Liver (tissue), 9 donors: Measurements from ENCODE around the gene ZNF674. TPM values are rescaled to one million over a fixed set of nuclear protein-coding genes. Genes with fewer than 3 reads are reported as not detected.

ENCODE experiments used
- DNase-seq: peaks from one replicate; pipeline ENCODE4 v3.0.0-alpha.2; 2017; ENCODE audit warnings: low spot score
- H3K27ac ChIP-seq, 2 donors: one replicate each; pipeline ENCODE4 v1.7.0; 2013; ENCODE audit warnings: inconsistent platforms in 2 of 2, low read length in 2 of 2, control low read depth in 1 of 2, low read depth in 1 of 2, mild to moderate bottlenecking in 1 of 2
- H3K27me3 ChIP-seq, 4 donors: one replicate each; pipeline versions ENCODE4 v1.6.1 to v1.7.0; 2013; ENCODE audit warnings: low read length in 3 of 4, inconsistent platforms in 1 of 4, mild to moderate bottlenecking in 1 of 4, moderate library complexity in 1 of 4; ENCODE audit not compliant: control insufficient read depth in 4 of 4, insufficient read depth in 4 of 4
- H3K36me3 ChIP-seq, 4 donors: one replicate each; pipeline versions ENCODE4 v1.6.1 to v1.7.0; 2013; ENCODE audit warnings: low read length in 3 of 4, mild to moderate bottlenecking in 3 of 4, low read depth in 1 of 4, moderate library complexity in 1 of 4; ENCODE audit not compliant: control insufficient read depth in 4 of 4, insufficient read depth in 3 of 4
- H3K4me1 ChIP-seq, 4 donors: one replicate each; pipeline versions ENCODE4 v1.6.1 to v1.7.0; 2013; ENCODE audit warnings: low read length in 3 of 4, mild to moderate bottlenecking in 3 of 4, moderate library complexity in 1 of 4; ENCODE audit not compliant: control insufficient read depth in 4 of 4, insufficient read depth in 4 of 4
- H3K4me3 ChIP-seq, 3 donors: one replicate each; pipeline versions ENCODE4 v1.6.1 to v1.7.0; 2013; ENCODE audit warnings: low read length in 3 of 3, control low read depth in 1 of 3, low read depth in 1 of 3, mild to moderate bottlenecking in 1 of 3
- H3K9ac ChIP-seq, 2 donors: one replicate each; pipeline ENCODE4 v1.7.0; 2013; ENCODE audit warnings: low read length in 2 of 2, mild to moderate bottlenecking in 2 of 2, moderate library complexity in 2 of 2, control low read depth in 1 of 2, low read depth in 1 of 2
- H3K9me3 ChIP-seq, 4 donors: one replicate each; pipeline versions ENCODE4 v1.6.1 to v1.7.0; 2013; ENCODE audit warnings: low read length in 3 of 4; ENCODE audit not compliant: control insufficient read depth in 4 of 4
- ATF3 ChIP-seq: IDR thresholded peaks from 2 replicates; pipeline ENCODE4 v1.6.1; 2016; ENCODE audit warnings: antibody characterized with exemption
- CTCF ChIP-seq: fragments of 150-350 bp; IDR thresholded peaks from 2 replicates; pipeline ENCODE4 v1.5.1; 2017; ENCODE audit warnings: improper control_type of control experiment, low read depth, low read length; ENCODE audit not compliant: missing input control
- EGR1 ChIP-seq, 2 donors: IDR thresholded peaks; 2 replicates each; pipeline ENCODE4 v1.6.1; 2016 to 2018; ENCODE audit warnings: antibody characterized with exemption in 2 of 2, low read depth in 2 of 2
- FOXA1 ChIP-seq: IDR thresholded peaks from 2 replicates; pipeline ENCODE4 v1.6.1; 2016; ENCODE audit warnings: antibody characterized with exemption
- FOXA2 ChIP-seq: IDR thresholded peaks from 2 replicates; pipeline ENCODE4 v1.6.1; 2016; ENCODE audit warnings: antibody characterized with exemption
- GABPA ChIP-seq, 2 donors: IDR thresholded peaks in 1 of 2; conservative IDR thresholded peaks in 1 of 2; 2 replicates each; pipeline ENCODE4 v1.6.1; 2016; ENCODE audit warnings: antibody characterized with exemption in 2 of 2, mild to moderate bottlenecking in 1 of 2, moderate library complexity in 1 of 2
- HNF4A ChIP-seq, 2 donors: conservative IDR thresholded peaks; 2 replicates each; pipeline ENCODE4 v1.6.1; 2016; ENCODE audit warnings: antibody characterized with exemption in 2 of 2, mild to moderate bottlenecking in 2 of 2
- HNF4G ChIP-seq: IDR thresholded peaks from 2 replicates; pipeline ENCODE4 v1.6.1; 2016; ENCODE audit warnings: antibody characterized with exemption
- JUND ChIP-seq, 2 donors: IDR thresholded peaks; 2 replicates each; pipeline ENCODE4 v1.6.1; 2016; ENCODE audit warnings: antibody characterized with exemption in 2 of 2
- NR2F2 ChIP-seq: IDR thresholded peaks from 2 replicates; pipeline ENCODE4 v1.6.1; 2016; ENCODE audit warnings: antibody characterized with exemption
- RAD21 ChIP-seq, 2 donors: IDR thresholded peaks; 2 replicates each; pipeline ENCODE4 v1.6.1; 2016; ENCODE audit warnings: antibody characterized with exemption in 2 of 2, mild to moderate bottlenecking in 2 of 2
- RXRA ChIP-seq, 2 donors: IDR thresholded peaks; 2 replicates each; pipeline ENCODE4 v1.6.1; 2017 to 2018; ENCODE audit warnings: antibody characterized with exemption in 2 of 2, mild to moderate bottlenecking in 1 of 2
- SP1 ChIP-seq: IDR thresholded peaks from 2 replicates; pipeline ENCODE4 v1.6.1; 2018; ENCODE audit warnings: antibody characterized with exemption, mild to moderate bottlenecking
- TAF1 ChIP-seq: conservative IDR thresholded peaks from 2 replicates; pipeline ENCODE4 v1.6.1; 2016; ENCODE audit warnings: antibody characterized with exemption, mild to moderate bottlenecking
- YY1 ChIP-seq: IDR thresholded peaks from 2 replicates; pipeline ENCODE4 v1.6.1; 2016; ENCODE audit warnings: antibody characterized with exemption, mild to moderate bottlenecking
- ZBTB33 ChIP-seq: IDR thresholded peaks from 2 replicates; pipeline ENCODE4 v1.6.1; 2016; ENCODE audit warnings: antibody characterized with exemption
- WGBS: extraction: QIAGEN DNeasy Blood & Tissue Kit; methylation state at CpG from one replicate; pipeline ENCODE4 v1.1.7; 2013; 5-methylcytosine and 5-hydroxymethylcytosine counted together
- polyA plus RNA-seq, 2 donors: library from polyadenylated mRNA; stranded (reverse) in 1 of 2; unstranded in 1 of 2; fragments of 200-250 nt in 1 of 2; fragments of >200 nt in 1 of 2; fragmentation: Nextera tagmentation in 1 of 2; extraction: Ambion mirVana in 1 of 2; gene quantifications; one replicate each; pipeline versions ENCODE4 v1.2.1 to v1.2.3, GENCODE V29; 2013 to 2015
- total RNA-seq, 2 donors: library from RNA; depleted of rRNA; stranded (reverse); fragments of >200 nt; gene quantifications; one replicate each; pipeline ENCODE4 v1.2.3, GENCODE V29; 2014
- TF ChIP-seq, protein P1 (sequence below): IDR thresholded peaks from 2 replicates; pipeline ENCODE4 v1.6.1; 2016; ENCODE audit warnings: antibody characterized with exemption, mild to moderate bottlenecking
- TF ChIP-seq, protein P2 (sequence below): IDR thresholded peaks from 2 replicates; pipeline ENCODE4 v1.6.1; 2016; ENCODE audit warnings: antibody characterized with exemption
- donor health status: healthy.
- donor health status: healthy.
- donor health status: healthy.
- donor health status: healthy.
- donor health status: healthy.

The ZNF674 gene
- total and polyA plus RNA-seq, 4 donors = 0.84 to 3.6 (median 2.1) TPM

DNA sequence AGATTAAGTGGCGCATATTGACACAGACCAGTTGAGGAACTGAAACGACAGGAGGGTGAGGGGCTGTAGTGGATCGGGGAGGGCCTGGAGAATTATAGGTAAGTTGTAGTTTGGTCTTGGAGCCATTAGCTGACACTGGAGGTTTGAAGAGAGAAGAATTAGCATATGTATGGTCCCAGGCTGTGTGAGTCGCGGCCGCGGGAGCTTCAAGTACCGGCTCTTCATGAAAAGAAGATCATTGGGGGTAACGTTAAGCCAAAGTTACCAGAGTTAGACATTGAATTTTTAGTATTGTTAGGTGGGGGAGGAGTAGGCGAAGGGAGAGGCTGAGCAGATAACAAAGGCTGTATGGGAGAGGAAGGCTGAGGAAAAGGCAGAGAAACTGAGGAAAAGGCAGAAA, 56.5 kb downstream of the ZNF674 start:
- DNase-seq = no peak
- no peaks in the 10 kb centered on the region for H3K4me1 ChIP-seq
- no peak overlapping the region for H3K4me3 ChIP-seq
- no peaks in the 10 kb centered on the region for H3K27me3 ChIP-seq
- H3K36me3 ChIP-seq = peaks cover 0 to 2% (median under 1%) of the 10 kb centered on the region in 4 donors
- H3K9me3 ChIP-seq = peaks cover 0 to 10% (median 8%) of the 10 kb centered on the region in 4 donors
- H3K9ac ChIP-seq = no peak overlapping the region
- no peak for TF ChIP-seq EGR1 (IDR thresholded peaks at IDR 0.05; ENCODE audit: low read depth in 2 of 2)
- no peak for TF ChIP-seq HNF4A (conservative IDR thresholded peaks at IDR 0.05)
- TF ChIP-seq RXRA (IDR thresholded peaks at IDR 0.05) = no peak
- TF ChIP-seq CTCF = no peak
- no peak for TF ChIP-seq HNF4G
- no peak for TF ChIP-seq NR2F2
- TF ChIP-seq ZBTB33 = no peak
- TF ChIP-seq ATF3 = no peak
- TF ChIP-seq JUND (IDR thresholded peaks at IDR 0.05) = no peak
- TF ChIP-seq SP1 = no peak
- H3K27ac ChIP-seq = no peak overlapping the region
- 88% methylated on average over 10 of the region's 10 CpGs for WGBS

DNA sequence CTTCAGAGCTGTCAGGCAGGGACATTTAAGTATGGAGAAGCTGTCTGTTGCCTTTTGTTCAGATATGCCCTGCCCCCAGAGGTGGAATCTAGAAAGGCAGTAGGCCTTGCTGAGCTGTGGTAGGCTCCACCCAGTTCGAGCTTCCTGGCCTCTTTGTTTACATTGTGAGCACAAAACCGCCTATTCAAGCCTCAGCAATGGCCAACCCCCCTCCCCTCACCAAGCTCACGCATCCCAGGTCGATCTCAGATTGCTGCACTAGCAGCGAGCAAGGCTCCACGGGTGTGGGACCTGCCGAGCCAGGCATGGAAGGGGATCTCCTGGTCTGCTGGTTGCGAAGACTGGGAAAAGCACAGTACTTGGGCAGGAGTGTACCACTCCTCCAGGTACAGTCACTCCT, 59.3 kb downstream of the ZNF674 start:
- Histone ChIP-seq H3K27ac (no peak overlapping the region), H3K4me3 (peak overlapping the region in 2 of 3 donors; percentile 6 to 32), H3K36me3 (peaks cover 0 to 2% (median under 1%) of the 10 kb centered on the region in 4 donors), H3K9me3 (peaks cover 0 to 10% (median 3%) of the 10 kb centered on the region in 4 donors), H3K4me1 (no peaks in the 10 kb centered on the region), H3K9ac (no peak overlapping the region), H3K27me3 (no peaks in the 10 kb centered on the region)
- 88% methylated on average over 8 of the region's 8 CpGs for WGBS
- DNase-seq = no peak
- TF ChIP-seq FOXA2 (no peak), NR2F2 (no peak), CTCF (no peak), HNF4A (conservative IDR thresholded peaks at IDR 0.05) (no peak), ZBTB33 (no peak), TAF1 (no peak), SP1 (no peak), HNF4G (no peak), RXRA (IDR thresholded peaks at IDR 0.05) (no peak), ATF3 (no peak), RAD21 (IDR thresholded peaks at IDR 0.05) (no peak), GABPA (IDR thresholded peaks at IDR 0.05 in 1 of 2, conservative IDR thresholded peaks at IDR 0.05 in 1 of 2) (no peak), YY1 (no peak), JUND (IDR thresholded peaks at IDR 0.05) (no peak), FOXA1 (no peak), EGR1 (IDR thresholded peaks at IDR 0.05; ENCODE audit: low read depth in 2 of 2) (no peak)
- TF ChIP-seq, protein P1, sequence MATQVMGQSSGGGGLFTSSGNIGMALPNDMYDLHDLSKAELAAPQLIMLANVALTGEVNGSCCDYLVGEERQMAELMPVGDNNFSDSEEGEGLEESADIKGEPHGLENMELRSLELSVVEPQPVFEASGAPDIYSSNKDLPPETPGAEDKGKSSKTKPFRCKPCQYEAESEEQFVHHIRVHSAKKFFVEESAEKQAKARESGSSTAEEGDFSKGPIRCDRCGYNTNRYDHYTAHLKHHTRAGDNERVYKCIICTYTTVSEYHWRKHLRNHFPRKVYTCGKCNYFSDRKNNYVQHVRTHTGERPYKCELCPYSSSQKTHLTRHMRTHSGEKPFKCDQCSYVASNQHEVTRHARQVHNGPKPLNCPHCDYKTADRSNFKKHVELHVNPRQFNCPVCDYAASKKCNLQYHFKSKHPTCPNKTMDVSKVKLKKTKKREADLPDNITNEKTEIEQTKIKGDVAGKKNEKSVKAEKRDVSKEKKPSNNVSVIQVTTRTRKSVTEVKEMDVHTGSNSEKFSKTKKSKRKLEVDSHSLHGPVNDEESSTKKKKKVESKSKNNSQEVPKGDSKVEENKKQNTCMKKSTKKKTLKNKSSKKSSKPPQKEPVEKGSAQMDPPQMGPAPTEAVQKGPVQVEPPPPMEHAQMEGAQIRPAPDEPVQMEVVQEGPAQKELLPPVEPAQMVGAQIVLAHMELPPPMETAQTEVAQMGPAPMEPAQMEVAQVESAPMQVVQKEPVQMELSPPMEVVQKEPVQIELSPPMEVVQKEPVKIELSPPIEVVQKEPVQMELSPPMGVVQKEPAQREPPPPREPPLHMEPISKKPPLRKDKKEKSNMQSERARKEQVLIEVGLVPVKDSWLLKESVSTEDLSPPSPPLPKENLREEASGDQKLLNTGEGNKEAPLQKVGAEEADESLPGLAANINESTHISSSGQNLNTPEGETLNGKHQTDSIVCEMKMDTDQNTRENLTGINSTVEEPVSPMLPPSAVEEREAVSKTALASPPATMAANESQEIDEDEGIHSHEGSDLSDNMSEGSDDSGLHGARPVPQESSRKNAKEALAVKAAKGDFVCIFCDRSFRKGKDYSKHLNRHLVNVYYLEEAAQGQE = no peak
- TF ChIP-seq, protein P2, sequence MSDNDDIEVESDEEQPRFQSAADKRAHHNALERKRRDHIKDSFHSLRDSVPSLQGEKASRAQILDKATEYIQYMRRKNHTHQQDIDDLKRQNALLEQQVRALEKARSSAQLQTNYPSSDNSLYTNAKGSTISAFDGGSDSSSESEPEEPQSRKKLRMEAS = no peak
